GM19397 (cell line): ENCODE data around the gene METTL3.
A peak's percentile ranks its signal among the peaks of the same experiment; 100 is the strongest.
"Not testable (repeated sequence)": the region's sequence is repeated elsewhere in the genome, so short reads cannot be mapped to it uniquely, and the experiment has no call there.

Experiments
- ATAC-seq: cut with Tn5 transposase; IDR thresholded peaks from one replicate; pipeline ENCODE4 v1.9.1; 2021; ENCODE audit warnings: mild to moderate bottlenecking, moderate library complexity; ENCODE audit not compliant: unreplicated experiment

Gene METTL3

GRCh38 chr14:21510735-21511657 is at the start of gene METTL3:
TSS of gene METTL3 (minus strand) at chr14:21511340. CDS start at chr14:21511223, 117 bp downstream.
- peak; percentile 97 for ATAC-seq

- no peak for ATAC-seq
Measured at GRCh38 chr14:21558703-21559170, 47.6 kb upstream of the METTL3 start.

DNA sequence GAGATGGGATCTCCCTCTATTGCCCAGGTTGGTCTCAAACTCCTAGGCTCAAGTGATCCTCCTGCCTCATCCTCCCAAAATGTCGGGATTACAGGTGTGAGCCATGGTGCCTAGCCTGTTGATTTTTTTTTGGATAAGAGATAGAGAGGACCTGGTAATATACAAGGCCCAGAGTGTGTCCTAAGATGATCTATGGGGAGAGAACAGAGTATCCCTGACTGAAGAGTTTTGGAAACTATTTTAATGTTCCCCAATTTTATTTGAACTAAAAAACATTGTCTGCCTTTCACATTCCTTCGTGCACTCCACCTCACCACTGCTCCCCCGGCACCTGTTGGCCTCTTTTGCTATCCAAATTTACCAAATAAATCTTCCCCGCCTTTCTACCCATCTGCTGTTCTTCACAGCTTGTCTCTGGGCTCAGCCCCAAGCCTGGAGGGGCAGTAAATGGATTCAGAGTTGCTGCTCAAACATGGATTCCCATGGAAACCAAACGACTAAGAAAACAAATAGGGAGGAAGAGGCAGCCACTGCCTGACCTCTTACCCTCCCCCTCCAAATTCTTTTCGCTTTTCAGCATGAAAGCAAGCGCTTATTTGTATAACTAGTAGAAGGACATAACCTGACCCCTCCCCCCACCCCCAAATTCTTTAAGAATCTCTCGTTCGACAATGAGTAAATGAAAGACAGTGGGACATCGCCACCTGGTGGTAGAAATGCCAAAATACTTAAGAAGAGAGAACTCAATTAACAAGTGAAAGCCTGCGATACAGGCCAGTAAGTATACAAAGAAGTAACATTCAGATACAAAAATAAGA is 46.2 kb upstream of the METTL3 start:
- ATAC-seq = no peak

DNA sequence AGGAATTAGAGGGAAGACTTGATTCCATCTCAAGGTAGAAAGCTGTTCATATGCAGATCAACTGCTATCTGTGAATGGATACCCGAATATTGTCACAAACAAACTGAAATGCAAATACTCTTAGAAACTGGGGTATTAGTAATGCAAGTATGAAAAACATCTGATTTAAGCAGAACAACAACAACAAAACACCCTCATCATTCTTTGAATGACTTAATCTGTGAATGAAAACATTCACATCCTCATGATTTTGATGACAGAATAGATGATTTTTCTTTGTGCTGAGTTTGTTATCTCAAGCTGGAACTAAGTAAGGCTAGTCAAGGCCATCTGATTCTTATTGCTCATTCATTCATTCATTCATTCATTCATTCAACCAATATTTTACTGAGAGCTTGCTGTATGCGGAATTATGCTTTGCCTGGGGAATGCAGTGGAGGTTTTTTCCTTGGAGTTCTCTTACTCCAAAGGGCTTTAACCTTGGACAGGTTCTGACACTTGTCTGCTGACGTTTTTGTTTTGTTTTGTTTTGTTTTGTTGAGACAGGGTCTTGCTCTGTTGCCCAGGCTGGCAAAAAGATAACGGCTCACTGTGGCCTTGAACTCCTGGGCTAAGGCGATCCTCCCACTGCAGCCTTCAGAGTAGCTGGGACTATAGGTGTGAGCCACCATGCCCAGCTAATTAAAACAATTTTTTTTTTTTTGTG is 45.4 kb upstream of the METTL3 start:
- ATAC-seq = no peak

DNA sequence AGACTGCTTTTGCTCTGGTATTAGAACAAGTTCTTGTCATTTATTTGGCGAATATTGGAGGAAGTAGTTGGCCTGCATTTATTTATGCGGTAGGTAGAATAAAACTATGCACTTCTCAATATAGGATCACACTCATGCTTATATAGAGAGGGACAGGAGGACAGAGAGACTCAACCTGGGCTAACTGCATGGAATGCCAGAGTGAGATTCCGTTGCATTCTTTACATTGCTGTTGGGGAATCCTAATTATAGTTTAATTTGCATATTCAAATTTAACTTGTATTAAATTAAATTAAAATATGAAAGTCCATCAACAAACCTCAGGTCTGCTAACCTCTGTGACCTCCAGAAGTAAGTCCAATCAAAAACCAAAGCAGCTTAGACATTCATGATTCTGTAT is 42.1 kb upstream of the METTL3 start:
- ATAC-seq = no peak

DNA sequence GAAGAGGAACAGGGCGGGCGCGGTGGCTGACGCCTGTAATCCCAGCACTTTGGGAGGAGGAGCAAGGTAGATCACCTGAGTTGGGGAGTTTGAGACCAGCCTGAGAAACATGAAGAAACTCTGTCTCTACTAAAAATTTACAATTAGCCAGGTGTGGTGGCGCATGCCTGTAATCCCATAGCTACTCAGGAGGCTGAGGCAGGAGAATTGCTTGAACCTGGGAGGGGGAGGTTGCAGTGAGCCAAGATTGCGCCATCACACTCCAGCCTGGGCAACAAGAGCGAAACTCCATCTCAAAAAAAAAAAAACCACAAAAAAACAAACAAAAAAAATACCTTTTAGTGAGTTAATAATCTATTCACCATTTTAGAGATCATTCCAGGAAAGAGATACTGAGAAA is 33.4 kb upstream of the METTL3 start:
- ATAC-seq = not testable (repeated sequence)

DNA sequence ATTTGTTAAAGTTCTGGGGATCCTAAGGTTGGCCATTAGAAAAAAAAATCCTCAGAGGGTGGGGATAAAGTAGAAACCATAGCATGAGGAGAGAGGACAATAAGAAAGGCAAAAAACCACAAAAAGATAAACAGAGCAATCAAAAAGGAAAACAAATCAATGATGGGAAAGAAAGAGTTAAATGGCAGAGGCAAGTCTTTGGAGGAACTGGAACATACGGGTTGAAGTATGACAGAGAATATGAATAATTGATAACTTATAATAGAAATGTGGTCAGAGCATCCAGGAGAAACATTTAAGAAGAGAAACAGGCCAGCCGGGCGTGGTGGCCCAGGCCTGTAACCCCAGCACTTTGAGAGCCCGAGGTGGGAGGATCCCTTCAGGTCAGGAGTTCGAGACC is 32.8 kb upstream of the METTL3 start:
- ATAC-seq = no peak

GRCh38 chr14:21543521-21543960 is 32.4 kb upstream of the METTL3 start:
- no peak for ATAC-seq

DNA sequence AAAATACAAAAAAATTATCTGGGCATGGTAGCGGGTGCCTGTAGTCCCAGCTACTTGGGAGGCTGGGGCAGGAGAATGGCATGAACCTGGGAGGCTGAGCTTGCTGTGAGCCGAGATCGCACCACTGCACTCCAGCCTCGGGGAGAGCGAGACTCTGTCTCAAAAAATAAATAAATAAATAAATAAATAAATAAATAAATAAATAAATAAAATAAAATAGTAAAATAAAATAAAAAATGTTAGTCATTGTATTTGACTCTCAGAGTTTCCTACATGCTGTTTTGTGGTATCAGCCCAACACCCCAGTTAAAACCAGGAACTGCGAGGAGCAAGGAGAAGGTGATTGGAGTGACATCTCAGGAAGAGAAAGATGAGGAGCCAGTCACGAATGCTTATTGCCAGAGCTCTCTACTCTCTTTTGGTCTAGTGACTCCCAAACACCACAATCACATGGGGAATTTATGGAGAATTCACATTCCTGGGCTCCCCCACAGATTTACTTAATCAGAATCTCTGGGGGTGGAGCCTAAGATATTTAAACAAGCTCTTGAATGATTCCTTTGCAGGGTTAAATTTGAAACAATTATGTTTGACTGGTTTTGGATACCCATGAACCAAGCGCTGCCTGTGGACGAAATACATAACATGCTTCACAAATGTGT is 30.4 kb upstream of the METTL3 start:
- ATAC-seq = no peak

- no peak for ATAC-seq
Measured at GRCh38 chr14:21539189-21539940, 28.2 kb upstream of the METTL3 start.

DNA sequence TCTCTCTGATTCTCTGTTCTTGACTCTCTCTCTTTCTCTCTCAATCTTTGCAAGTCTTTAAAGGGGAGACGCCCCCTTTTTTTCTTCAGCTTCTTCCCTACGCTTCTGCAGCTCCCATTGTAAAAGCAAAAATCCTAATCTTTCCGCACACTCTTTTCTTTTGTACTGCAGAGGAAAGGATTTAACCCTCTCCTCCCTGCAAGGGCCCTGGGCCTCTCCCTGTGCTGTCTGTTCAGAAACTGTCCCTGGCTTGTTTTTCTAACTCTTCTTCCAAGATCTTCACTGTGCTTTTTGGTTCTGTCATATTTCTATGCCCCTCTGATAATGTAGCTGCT is 25.9 kb upstream of the METTL3 start:
- ATAC-seq = no peak

- no peak for ATAC-seq
Measured at GRCh38 chr14:21536418-21537089, 25.4 kb upstream of the METTL3 start.

DNA sequence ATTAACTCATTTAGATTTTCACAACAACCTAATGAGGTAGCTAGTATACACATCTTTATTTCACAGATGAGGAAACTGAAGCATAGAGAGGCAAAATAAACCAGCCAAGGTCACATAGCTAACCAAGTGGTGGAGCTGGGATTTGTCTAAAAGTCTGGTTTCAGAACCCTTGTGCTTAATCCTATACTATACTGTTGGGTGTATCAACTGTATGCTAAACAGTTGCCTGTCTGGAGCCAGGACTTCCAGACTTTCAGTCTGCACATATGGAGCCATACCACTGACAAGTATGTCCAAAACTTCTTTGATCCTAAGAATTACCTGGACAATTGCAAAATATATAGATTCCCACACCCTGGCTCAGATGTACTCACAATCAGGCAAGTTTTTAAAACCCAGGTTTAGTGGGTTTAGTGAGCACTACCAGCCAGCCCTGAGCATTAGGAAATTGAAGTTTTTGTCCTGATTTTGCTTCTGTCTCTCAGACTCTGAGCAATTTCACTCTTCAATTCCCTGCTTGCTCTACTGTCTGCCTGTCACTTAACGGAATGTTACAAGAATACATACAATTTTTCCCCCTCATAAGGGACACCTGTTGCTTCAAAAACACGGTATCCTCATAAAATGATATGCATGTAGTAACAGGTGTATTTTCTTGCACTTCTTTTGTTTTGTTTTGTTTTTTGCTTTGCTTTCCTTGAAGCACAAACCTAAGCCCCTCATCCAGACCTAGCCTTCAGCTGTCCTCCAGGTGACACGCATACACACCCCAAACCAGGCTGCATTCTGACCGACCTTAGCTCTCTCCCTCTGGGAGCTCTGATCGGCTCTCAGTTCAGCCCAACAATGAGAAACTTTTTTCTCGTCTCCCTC is 24.6 kb upstream of the METTL3 start:
- no peak for ATAC-seq

DNA sequence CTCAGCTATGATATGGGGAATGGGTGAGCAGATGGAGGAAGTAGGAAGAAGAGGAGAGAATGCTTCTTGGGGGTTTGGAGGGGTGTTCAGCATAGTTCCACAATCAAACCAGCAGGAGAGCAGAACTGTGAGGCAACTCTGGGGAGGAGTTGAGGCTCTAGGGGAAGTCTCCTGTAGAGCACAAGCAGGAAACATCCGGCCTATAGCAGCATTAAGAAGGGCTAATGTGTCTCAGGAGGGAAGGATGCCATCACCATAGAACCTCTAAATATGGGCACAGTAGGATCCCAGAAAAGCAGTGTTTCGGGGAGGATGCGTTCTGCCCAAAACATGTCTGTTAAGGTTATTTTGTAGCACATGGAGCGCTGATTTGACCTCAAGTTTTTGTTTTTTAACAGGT is 23.4 kb upstream of the METTL3 start:
- ATAC-seq = no peak

- no peak for ATAC-seq
Measured at GRCh38 chr14:21533294-21533693, 22.2 kb upstream of the METTL3 start.

DNA sequence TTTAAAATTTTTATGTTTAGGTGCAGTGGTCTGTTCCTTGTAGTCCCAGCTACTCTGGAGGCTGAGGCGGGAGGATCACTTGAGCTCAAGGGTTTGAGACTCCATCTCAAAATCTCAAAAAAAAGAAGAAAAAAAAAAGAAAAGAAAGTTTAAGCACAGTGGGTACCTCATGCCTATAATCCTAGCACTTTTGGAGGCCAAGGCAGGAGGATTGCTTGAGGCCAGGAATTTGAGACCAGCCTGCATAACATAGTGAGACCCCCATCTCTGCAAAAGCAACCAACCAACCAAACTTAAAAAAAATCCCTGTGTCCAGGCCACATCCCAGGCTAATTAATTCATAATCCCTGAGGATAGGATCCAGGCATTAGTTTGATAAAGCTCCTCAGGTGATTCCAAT is 18.4 kb upstream of the METTL3 start:
- no peak for ATAC-seq

DNA sequence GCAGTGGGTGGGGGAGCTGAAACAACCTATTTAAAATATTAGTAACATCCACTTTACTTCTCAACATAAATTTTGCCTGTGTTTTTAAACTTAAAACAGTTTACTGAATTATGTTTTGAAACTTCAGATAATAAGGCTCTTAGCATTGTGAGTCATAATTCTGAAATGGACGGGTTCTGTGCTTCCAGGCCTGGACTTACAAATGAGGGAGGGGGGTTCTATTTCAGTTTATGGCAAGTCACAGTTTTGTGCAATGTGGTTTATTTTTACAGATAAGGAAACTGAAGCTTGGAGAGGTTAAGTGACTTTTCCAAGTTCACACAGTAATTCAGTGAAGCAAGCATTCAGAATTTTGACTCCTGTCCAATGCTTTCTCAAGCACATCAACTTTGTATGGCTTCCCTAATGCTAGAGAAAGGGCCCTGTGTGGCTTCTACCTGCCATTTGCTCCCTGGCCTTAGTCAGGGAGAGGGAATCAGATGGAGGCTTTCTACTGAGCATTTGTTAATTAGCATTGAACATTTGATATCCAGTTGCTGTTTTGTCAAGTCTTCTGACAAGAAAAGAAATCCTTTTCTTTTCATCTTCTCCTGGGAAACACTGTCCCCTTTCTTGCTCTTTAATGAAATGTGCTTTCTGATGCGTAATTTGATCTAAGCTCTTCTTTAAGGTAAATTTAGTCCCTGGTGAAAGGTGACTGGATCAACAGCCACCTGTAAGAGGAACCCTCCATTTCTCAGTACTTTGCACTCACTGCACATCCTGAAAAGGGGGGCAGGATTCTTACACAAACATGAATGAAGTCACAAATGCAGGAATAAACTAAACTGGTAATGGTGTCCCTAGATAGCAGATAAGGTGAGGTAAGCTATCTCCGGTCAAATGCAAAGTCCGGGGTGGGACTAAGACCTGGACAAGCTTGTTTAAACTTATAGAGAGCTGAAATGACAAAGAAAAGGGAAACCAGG is 17.5 kb upstream of the METTL3 start:
- ATAC-seq = no peak
